Measurements from ENCODE around the gene MRAS.
A peak's percentile ranks its signal among the peaks of the same experiment; 100 is the strongest.

Gene MRAS

GRCh38 chr3:138434276-138434874 is 86.0 kb downstream of the MRAS start, which contains the start of gene ESYT3:
Gene ESYT3 (plus strand): TSS chr3:138434616. CDS start chr3:138434799, 183 bp downstream.
- in situ Hi-C loops (cut with MboI; ENCODE audit: low sequenced_read_pairs, unreplicated experiment): no loop called here
- DNase-seq (ENCODE audit: low spot score): peak; percentile 54
- TF ChIP-seq CTCF (IDR thresholded peaks at IDR 0.05; ENCODE audit: borderline replicate concordance, control extremely low read depth, extremely low read depth, insufficient read depth, missing control alignments): no peak

- TF ChIP-seq CTCF (IDR thresholded peaks at IDR 0.05; ENCODE audit: borderline replicate concordance, control extremely low read depth, extremely low read depth, insufficient read depth, missing control alignments): no peak
- in situ Hi-C loops (cut with MboI; ENCODE audit: low sequenced_read_pairs, unreplicated experiment): no loop called here
- DNase-seq (ENCODE audit: low spot score): no peak
Measured at GRCh38 chr3:138434875-138435772, 86.7 kb downstream of the MRAS start.

GRCh38 chr3:138435840-138436239 is 87.5 kb downstream of the MRAS start:
- no peak for DNase-seq (ENCODE audit: low spot score)
- no peak for TF ChIP-seq CTCF (IDR thresholded peaks at IDR 0.05; ENCODE audit: borderline replicate concordance, control extremely low read depth, extremely low read depth, insufficient read depth, missing control alignments)
- in situ Hi-C loops (cut with MboI; ENCODE audit: low sequenced_read_pairs, unreplicated experiment): no loop called here

- DNase-seq (ENCODE audit: low spot score): no peak
- in situ Hi-C loops (cut with MboI; ENCODE audit: low sequenced_read_pairs, unreplicated experiment): no loop called here
- no peak for TF ChIP-seq CTCF (IDR thresholded peaks at IDR 0.05; ENCODE audit: borderline replicate concordance, control extremely low read depth, extremely low read depth, insufficient read depth, missing control alignments)
Measured at GRCh38 chr3:138437281-138437680, 88.9 kb downstream of the MRAS start.

- in situ Hi-C loops (cut with MboI; ENCODE audit: low sequenced_read_pairs, unreplicated experiment): no loop called here
- no peak for DNase-seq (ENCODE audit: low spot score)
- TF ChIP-seq CTCF (IDR thresholded peaks at IDR 0.05; ENCODE audit: borderline replicate concordance, control extremely low read depth, extremely low read depth, insufficient read depth, missing control alignments): no peak
Measured at GRCh38 chr3:138438896-138439295, 90.5 kb downstream of the MRAS start.

- no peak for TF ChIP-seq CTCF (IDR thresholded peaks at IDR 0.05; ENCODE audit: borderline replicate concordance, control extremely low read depth, extremely low read depth, insufficient read depth, missing control alignments)
- no peak for DNase-seq (ENCODE audit: low spot score)
- in situ Hi-C loops (cut with MboI; ENCODE audit: low sequenced_read_pairs, unreplicated experiment): no loop called here
Measured at GRCh38 chr3:138439646-138440045, 91.3 kb downstream of the MRAS start.

Data from GM13976 (cell line).